ENCODE data around the gene NEURL1B.

DNA sequence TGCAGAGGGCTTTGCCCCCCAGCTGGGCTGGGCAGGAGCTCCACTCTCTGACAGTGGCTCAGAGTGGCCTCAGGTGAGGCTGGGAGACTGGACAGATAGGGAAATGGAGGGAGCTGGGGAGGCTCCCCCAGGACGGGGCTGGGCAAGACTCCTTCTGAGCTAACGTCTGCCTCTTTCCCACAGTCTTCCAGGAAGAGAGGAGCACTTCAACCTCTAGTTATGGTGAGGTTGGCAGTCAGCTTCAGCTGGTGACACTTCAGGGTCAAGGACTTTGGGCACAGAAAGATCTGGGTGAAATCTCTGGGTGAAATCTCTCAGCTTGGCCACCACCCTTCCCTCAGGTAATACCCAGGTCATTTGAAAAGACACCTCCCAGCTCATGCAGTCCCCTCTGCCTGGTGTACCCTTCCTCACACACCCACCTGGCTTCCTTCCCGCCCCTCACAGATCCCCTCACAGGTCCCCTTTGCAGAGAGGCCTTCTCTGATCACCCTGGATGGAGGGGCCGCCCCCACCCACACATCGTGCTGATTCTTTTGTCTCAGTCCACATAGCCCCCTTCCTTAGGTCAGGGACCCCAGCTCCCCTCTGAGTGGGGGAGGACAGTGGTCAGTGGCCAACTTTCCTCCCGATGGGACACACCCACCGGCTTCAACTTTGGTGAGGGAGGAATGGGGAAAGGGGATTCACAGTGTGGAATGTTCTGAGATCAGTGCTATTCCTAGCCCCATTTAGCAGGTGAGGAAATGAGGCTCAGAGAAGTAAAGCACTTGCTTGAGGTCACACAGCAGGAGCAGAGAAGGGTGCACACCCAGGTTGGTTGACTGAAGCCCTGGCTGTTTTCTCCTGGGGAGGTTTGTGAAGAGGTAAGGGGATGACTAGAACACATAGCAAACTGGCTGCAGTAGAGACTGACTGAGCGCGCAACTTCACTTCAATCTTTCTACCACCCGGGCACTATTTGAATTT, 15.8 kb upstream of the NEURL1B start:
- TF ChIP-seq POLR2A (IDR thresholded peaks at IDR 0.05) (no peak), CTCF (IDR thresholded peaks at IDR 0.05 in 8 of 11, conservative IDR thresholded peaks at IDR 0.05 in 3 of 11) (no peak)

All from spleen (tissue), 7 donors.